Measurements from ENCODE around the gene LDLRAD4.

Gene LDLRAD4

DNA sequence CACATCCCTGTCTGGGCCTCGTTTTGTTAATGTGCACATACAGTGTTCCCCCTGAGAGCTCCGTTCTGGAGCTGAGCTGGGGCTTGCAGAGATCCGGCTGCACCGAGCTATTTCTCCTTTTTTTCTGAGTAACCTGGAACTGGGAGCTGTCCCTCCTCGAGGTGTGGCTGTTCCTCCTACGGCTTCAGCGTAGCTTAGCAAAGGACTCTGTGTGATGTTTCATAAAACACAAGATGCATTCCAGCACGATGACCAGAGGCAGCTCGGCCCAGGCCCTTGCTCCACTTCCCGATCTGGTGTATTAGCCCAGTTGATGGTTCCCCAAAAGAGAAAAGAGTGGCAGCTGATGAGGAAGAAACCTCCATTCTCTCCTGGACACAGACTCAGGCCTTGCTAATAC lies 404.8 kb downstream of the LDLRAD4 start:
- TF ChIP-seq TCF12 (IDR thresholded peaks at IDR 0.05; ENCODE audit: low read depth) (no peak), FOXM1 (IDR thresholded peaks at IDR 0.05; ENCODE audit: borderline replicate concordance, low read depth) (no peak), EP300 (IDR thresholded peaks at IDR 0.05; ENCODE audit: borderline replicate concordance) (no peak), YY1 (IDR thresholded peaks at IDR 0.05; ENCODE audit: low read depth) (no peak), RAD21 (IDR thresholded peaks at IDR 0.05; ENCODE audit: low read depth) (no peak), NFIC (IDR thresholded peaks at IDR 0.05) (no peak), CREB1 (IDR thresholded peaks at IDR 0.05; ENCODE audit: low read depth) (no peak), TEAD4 (IDR thresholded peaks at IDR 0.05) (no peak), CEBPB (IDR thresholded peaks at IDR 0.05) (no peak)
- TF ChIP-seq, protein P1, sequence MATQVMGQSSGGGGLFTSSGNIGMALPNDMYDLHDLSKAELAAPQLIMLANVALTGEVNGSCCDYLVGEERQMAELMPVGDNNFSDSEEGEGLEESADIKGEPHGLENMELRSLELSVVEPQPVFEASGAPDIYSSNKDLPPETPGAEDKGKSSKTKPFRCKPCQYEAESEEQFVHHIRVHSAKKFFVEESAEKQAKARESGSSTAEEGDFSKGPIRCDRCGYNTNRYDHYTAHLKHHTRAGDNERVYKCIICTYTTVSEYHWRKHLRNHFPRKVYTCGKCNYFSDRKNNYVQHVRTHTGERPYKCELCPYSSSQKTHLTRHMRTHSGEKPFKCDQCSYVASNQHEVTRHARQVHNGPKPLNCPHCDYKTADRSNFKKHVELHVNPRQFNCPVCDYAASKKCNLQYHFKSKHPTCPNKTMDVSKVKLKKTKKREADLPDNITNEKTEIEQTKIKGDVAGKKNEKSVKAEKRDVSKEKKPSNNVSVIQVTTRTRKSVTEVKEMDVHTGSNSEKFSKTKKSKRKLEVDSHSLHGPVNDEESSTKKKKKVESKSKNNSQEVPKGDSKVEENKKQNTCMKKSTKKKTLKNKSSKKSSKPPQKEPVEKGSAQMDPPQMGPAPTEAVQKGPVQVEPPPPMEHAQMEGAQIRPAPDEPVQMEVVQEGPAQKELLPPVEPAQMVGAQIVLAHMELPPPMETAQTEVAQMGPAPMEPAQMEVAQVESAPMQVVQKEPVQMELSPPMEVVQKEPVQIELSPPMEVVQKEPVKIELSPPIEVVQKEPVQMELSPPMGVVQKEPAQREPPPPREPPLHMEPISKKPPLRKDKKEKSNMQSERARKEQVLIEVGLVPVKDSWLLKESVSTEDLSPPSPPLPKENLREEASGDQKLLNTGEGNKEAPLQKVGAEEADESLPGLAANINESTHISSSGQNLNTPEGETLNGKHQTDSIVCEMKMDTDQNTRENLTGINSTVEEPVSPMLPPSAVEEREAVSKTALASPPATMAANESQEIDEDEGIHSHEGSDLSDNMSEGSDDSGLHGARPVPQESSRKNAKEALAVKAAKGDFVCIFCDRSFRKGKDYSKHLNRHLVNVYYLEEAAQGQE (IDR thresholded peaks at IDR 0.05; ENCODE audit: low read depth) = no peak
- TF ChIP-seq, protein P2, sequence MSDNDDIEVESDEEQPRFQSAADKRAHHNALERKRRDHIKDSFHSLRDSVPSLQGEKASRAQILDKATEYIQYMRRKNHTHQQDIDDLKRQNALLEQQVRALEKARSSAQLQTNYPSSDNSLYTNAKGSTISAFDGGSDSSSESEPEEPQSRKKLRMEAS (IDR thresholded peaks at IDR 0.05) = no peak

DNA sequence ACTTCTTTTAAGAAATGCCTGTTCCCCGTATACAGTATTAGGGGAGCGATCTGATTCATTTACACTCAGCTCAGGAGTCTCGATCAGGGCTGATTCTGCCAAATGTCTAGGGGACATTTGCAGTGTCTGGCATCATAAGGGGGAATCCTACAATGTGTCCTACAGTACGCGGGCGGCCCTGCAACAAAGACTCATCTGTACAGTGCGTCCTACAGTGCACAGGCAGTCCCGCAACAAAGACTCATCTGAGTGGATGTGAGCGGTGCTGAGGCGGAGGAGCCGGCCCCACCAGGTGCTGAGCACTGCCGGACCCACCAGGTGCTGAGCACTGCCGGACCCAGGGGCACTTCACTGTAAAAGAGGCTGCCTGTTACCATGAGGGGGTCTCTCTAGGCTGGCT lies 405.3 kb downstream of the LDLRAD4 start:
- TF ChIP-seq, protein P2 (IDR thresholded peaks at IDR 0.05) = no peak
- no peak for TF ChIP-seq FOXM1 (IDR thresholded peaks at IDR 0.05; ENCODE audit: borderline replicate concordance, low read depth)
- no peak for TF ChIP-seq ZBTB7A (IDR thresholded peaks at IDR 0.05; ENCODE audit: low read depth)
- no peak for TF ChIP-seq RAD21 (IDR thresholded peaks at IDR 0.05; ENCODE audit: low read depth)
- no peak for TF ChIP-seq TEAD4 (IDR thresholded peaks at IDR 0.05)
- TF ChIP-seq, protein P3, sequence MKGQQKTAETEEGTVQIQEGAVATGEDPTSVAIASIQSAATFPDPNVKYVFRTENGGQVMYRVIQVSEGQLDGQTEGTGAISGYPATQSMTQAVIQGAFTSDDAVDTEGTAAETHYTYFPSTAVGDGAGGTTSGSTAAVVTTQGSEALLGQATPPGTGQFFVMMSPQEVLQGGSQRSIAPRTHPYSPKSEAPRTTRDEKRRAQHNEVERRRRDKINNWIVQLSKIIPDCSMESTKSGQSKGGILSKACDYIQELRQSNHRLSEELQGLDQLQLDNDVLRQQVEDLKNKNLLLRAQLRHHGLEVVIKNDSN (IDR thresholded peaks at IDR 0.05) = no peak
- no peak for TF ChIP-seq EP300 (IDR thresholded peaks at IDR 0.05; ENCODE audit: borderline replicate concordance)
- TF ChIP-seq, protein P1 (IDR thresholded peaks at IDR 0.05; ENCODE audit: low read depth) = no peak
- no peak for TF ChIP-seq YY1 (IDR thresholded peaks at IDR 0.05; ENCODE audit: low read depth)
- TF ChIP-seq NFIC (IDR thresholded peaks at IDR 0.05) = no peak
- TF ChIP-seq CREB1 (IDR thresholded peaks at IDR 0.05; ENCODE audit: low read depth) = no peak
- TF ChIP-seq TAF1 (IDR thresholded peaks at IDR 0.05; ENCODE audit: low read depth) = no peak
- TF ChIP-seq CEBPB (IDR thresholded peaks at IDR 0.05) = no peak
- no peak for TF ChIP-seq EGR1 (IDR thresholded peaks at IDR 0.05)
- no peak for TF ChIP-seq TCF12 (IDR thresholded peaks at IDR 0.05; ENCODE audit: low read depth)

DNA sequence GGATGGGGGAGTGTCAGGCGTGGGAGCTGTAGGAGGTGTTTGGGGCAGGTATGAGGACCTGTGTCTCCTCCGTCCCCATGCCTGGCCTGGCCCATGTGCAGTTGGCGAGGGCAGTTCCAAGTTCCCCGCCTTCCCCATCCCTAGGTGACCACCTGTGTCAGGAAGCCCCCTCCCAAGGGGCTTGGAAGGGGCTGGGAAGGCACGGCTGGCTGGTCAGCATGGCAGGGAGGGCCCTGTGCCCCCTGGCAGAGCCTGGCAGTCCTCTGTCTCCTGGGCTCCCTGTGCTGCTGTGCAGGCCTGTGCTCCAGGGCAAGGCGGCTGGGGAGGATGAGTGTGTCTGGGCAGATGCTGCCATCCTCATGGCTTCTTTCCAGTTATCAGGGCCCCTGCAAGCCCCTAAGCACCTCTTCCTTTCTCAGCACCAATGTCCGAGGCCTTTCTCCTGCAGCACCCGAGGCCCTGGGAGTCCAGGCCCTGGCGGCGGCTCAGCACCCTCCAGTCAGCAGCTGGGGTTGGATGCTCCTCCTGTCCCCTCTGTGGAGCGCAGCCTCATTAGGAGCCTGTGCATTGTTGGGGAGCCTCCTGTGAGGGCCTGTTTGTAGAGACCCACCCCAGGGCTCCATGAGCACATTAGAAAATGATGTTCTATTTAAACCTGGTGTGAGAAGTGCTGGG lies 406.1 kb downstream of the LDLRAD4 start:
- no peak for TF ChIP-seq RAD21 (IDR thresholded peaks at IDR 0.05; ENCODE audit: low read depth)
- TF ChIP-seq TCF12 (IDR thresholded peaks at IDR 0.05; ENCODE audit: low read depth) = no peak
- no peak for TF ChIP-seq TEAD4 (IDR thresholded peaks at IDR 0.05)
- no peak for TF ChIP-seq NFIC (IDR thresholded peaks at IDR 0.05)
- TF ChIP-seq, protein P1 (IDR thresholded peaks at IDR 0.05; ENCODE audit: low read depth) = no peak
- no peak for TF ChIP-seq TAF1 (IDR thresholded peaks at IDR 0.05; ENCODE audit: low read depth)
- TF ChIP-seq EP300 (IDR thresholded peaks at IDR 0.05; ENCODE audit: borderline replicate concordance) = no peak
- TF ChIP-seq ZBTB7A (IDR thresholded peaks at IDR 0.05; ENCODE audit: low read depth) = no peak
- no peak for TF ChIP-seq CREB1 (IDR thresholded peaks at IDR 0.05; ENCODE audit: low read depth)
- TF ChIP-seq, protein P3 (IDR thresholded peaks at IDR 0.05) = no peak
- no peak for TF ChIP-seq YY1 (IDR thresholded peaks at IDR 0.05; ENCODE audit: low read depth)
- TF ChIP-seq EGR1 (IDR thresholded peaks at IDR 0.05) = no peak
- no peak for TF ChIP-seq FOXM1 (IDR thresholded peaks at IDR 0.05; ENCODE audit: borderline replicate concordance, low read depth)
- TF ChIP-seq, protein P2 (IDR thresholded peaks at IDR 0.05) = no peak
- no peak for TF ChIP-seq CEBPB (IDR thresholded peaks at IDR 0.05)

DNA sequence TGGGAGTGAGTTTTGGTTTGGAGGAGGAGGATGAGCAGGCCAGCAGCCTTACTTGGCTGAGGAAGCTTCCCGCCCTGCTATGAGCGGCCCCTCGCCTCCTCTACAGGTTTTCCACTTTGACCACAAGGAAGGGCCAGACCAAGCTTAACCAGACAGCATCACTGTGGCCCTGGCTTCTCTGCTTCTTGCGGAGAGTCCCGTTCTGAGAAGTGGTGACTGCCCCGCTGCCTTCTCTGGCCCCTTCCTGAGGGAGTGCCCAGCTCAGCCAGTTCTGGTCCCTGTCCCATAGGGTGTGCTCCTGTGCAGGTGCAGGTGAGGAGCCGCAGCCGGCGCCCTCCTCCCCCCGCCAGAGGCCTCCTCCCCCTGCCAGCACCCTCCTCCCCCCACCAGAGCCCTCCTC lies 406.8 kb downstream of the LDLRAD4 start:
- TF ChIP-seq EP300 (IDR thresholded peaks at IDR 0.05; ENCODE audit: borderline replicate concordance) = no peak
- TF ChIP-seq, protein P2 (IDR thresholded peaks at IDR 0.05) = no peak
- TF ChIP-seq CEBPB (IDR thresholded peaks at IDR 0.05) = no peak
- TF ChIP-seq, protein P1 (IDR thresholded peaks at IDR 0.05; ENCODE audit: low read depth) = no peak
- no peak for TF ChIP-seq EGR1 (IDR thresholded peaks at IDR 0.05)
- no peak for TF ChIP-seq TEAD4 (IDR thresholded peaks at IDR 0.05)
- no peak for TF ChIP-seq TCF12 (IDR thresholded peaks at IDR 0.05; ENCODE audit: low read depth)
- no peak for TF ChIP-seq TAF1 (IDR thresholded peaks at IDR 0.05; ENCODE audit: low read depth)
- no peak for TF ChIP-seq RAD21 (IDR thresholded peaks at IDR 0.05; ENCODE audit: low read depth)
